ENCODE results near the gene CCDC149.

DNA sequence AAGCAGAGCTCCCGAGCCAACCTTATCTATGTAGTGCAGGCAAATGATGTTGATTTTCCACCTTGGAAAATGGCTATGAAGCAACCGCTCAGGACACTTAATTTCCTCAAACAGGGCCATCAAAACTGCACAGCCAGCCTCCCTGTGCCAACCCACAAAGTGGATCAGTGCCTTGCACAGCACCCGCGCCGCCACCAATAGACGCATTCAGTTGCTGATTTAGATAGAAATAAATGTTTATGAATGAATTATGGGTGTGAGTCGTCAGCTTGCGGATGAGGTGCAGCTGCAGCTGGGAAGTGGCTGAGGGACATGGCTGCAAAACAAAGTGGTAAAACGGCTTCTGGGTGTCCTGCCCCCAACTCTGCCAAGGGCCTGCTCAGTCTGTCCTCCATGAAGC, 70.5 kb downstream of the CCDC149 start:
- TF ChIP-seq, protein P1, sequence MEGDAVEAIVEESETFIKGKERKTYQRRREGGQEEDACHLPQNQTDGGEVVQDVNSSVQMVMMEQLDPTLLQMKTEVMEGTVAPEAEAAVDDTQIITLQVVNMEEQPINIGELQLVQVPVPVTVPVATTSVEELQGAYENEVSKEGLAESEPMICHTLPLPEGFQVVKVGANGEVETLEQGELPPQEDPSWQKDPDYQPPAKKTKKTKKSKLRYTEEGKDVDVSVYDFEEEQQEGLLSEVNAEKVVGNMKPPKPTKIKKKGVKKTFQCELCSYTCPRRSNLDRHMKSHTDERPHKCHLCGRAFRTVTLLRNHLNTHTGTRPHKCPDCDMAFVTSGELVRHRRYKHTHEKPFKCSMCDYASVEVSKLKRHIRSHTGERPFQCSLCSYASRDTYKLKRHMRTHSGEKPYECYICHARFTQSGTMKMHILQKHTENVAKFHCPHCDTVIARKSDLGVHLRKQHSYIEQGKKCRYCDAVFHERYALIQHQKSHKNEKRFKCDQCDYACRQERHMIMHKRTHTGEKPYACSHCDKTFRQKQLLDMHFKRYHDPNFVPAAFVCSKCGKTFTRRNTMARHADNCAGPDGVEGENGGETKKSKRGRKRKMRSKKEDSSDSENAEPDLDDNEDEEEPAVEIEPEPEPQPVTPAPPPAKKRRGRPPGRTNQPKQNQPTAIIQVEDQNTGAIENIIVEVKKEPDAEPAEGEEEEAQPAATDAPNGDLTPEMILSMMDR (conservative IDR thresholded peaks at IDR 0.05; ENCODE audit: low read length), result no peak
- no peak for TF ChIP-seq EZH2phosphoT487 (IDR thresholded peaks at IDR 0.05; ENCODE audit: borderline replicate concordance, low read depth, low read length)
